ENCODE measurements around the gene COL6A3. TPM values are rescaled to one million over a fixed set of nuclear protein-coding genes. Genes with fewer than 3 reads are reported as not detected.
A peak's percentile ranks its signal among the peaks of the same experiment; 100 is the strongest.
"Not testable (repeated sequence)": the region's sequence is repeated elsewhere in the genome, so short reads cannot be mapped to it uniquely, and the experiment has no call there.

The COL6A3 gene
- total RNA-seq, 6 experiments from 2014 or later: 4.5 to 21.1 (median 8.8) TPM

DNA sequence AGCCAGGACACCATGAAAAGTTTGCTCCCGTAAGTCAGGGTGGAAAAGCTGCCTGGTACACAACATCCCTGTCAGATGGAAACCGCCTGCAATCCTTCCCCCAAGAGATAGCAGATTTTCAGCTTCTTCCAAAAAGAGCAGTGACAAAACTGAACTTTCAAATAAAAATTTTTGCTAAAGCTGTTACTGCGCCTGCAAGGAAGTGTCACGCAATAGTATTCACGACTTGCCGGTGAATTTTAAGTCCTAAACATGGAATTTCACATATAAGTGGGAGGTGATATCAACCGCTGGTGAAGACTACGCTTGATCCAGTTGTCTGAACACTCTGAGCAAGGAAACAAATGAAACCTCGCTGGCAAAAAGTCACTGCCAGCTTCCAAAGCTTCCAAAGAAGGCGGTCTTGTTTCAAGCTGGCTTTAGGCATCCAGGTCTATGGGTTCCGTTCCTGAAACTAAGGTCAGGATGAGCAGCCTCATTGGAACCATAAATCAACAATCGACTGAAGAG, 2.8 kb downstream of the COL6A3 start:
- TF ChIP-seq, protein P1, sequence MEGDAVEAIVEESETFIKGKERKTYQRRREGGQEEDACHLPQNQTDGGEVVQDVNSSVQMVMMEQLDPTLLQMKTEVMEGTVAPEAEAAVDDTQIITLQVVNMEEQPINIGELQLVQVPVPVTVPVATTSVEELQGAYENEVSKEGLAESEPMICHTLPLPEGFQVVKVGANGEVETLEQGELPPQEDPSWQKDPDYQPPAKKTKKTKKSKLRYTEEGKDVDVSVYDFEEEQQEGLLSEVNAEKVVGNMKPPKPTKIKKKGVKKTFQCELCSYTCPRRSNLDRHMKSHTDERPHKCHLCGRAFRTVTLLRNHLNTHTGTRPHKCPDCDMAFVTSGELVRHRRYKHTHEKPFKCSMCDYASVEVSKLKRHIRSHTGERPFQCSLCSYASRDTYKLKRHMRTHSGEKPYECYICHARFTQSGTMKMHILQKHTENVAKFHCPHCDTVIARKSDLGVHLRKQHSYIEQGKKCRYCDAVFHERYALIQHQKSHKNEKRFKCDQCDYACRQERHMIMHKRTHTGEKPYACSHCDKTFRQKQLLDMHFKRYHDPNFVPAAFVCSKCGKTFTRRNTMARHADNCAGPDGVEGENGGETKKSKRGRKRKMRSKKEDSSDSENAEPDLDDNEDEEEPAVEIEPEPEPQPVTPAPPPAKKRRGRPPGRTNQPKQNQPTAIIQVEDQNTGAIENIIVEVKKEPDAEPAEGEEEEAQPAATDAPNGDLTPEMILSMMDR (IDR thresholded peaks at IDR 0.05): no peak
- TF ChIP-seq POLR2A (IDR thresholded peaks at IDR 0.05): no peak
- DNase-seq: no peak
- peak overlapping the region in 1 of 3 donors; percentile 27 for H3K4me3 ChIP-seq
- no peak for ATAC-seq
- H3K4me1 ChIP-seq: no peaks in the 10 kb centered on the region
- H3K9me3 ChIP-seq: no peaks in the 10 kb centered on the region
- intact Hi-C loops (cut with DNase I): loop anchor here (10.0 kb wide), 2 partner anchors 246 to 256 kb away; no protein-coding TSS in a partner anchor
- H3K27me3 ChIP-seq: no peaks in the 10 kb centered on the region
- peak overlapping the region in 1 of 3 donors; percentile 2 for H3K27ac ChIP-seq
- no peaks in the 10 kb centered on the region for H3K36me3 ChIP-seq
- WGBS (ENCODE audit: insufficient coverage, low coverage, low lambda C conversion rate, missing lambda C conversion rate): 47% methylated on average over 10 of the region's 12 CpGs

DNA sequence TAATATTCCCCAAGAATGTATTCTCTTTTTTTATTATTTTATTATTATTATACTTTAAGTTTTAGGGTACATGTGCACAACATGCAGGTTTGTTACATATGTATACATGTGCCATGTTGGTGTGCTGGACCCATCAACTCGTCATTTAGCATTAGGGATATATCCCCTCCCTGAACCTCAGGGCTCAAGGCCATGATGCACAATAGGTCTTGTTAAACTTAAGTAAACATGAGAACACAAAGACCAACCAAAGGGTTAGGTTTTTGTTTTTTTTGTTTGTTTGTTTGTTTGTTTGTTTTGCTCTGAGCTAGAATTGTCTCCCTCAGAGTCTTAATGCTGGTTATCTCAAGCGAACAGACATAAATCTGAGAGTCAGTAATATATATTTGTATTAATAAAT, 4.7 kb downstream of the COL6A3 start:
- WGBS (ENCODE audit: insufficient coverage, low coverage, low lambda C conversion rate, missing lambda C conversion rate): 67% methylated on average over 2 of the region's 2 CpGs

DNA sequence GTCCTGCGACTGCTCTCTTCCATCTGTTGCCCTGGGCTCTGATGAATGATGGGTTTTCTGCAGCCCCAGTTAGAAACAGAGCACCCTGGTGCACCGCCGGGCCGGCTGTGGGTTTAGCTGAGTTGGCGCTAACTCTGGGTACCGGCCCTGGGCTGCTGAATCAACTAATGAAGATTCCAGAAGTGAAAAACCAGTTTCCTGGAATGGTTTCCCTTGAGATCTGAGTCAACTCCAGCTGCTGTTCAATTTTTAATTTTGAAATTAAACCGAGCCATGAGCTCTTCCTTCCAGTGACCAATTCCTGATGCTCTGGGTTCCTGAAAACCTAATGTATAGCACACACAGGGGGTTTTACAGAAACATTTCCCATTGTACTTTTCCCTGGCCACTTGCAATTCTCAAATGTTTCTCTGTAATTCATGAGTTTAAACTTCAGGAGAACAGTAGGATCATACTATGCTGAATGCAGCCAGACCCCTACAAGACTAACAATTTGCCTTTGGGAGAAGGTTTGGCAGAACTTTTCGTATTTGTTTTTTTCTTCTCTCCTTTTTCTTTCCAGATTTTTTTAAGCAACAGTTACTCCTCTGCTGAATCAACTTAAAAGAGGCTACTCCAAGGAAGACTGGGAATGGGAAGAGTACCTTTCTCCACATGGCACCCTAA, 5.5 kb downstream of the COL6A3 start:
- H3K4me3 ChIP-seq: no peak overlapping the region
- WGBS (ENCODE audit: insufficient coverage, low coverage, low lambda C conversion rate, missing lambda C conversion rate): 38% methylated on average over 7 of the region's 8 CpGs
- H3K27ac ChIP-seq: no peak overlapping the region

More for the DNA sequence above, 4.7 kb downstream of the COL6A3 start:
- DNase-seq; H3K27me3 ChIP-seq; H3K36me3 ChIP-seq; H3K4me1 ChIP-seq; H3K4me3 ChIP-seq; intact Hi-C loops (cut with DNase I); H3K9me3 ChIP-seq; H3K27ac ChIP-seq; ATAC-seq: not testable (repeated sequence)

DNA sequence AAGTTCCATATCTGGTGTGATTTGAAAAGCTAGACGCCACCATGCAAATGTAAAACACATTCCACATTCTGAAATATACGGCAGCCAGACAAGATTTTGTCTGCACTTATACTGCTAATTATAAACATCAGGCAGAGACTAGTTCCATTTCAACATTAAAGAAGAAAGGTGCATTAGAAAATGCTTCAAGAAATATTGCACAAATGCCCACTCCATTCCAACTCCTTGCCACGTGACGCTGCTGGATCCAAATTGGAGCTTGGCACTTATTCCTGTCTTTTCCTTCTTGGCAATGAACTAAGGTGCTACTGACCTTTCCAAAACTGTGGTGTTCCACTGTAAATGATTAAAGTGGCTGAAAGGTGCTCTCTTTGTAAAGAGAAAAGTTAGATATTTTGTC, 6.3 kb downstream of the COL6A3 start:
- no peaks in the 10 kb centered on the region for H3K27me3 ChIP-seq
- H3K4me1 ChIP-seq: no peaks in the 10 kb centered on the region
- WGBS (ENCODE audit: insufficient coverage, low coverage, low lambda C conversion rate, missing lambda C conversion rate): 75% methylated on average over 4 of the region's 4 CpGs
- ATAC-seq: no peak
- H3K9me3 ChIP-seq: no peaks in the 10 kb centered on the region
- no peak for DNase-seq
- no peak overlapping the region for H3K4me3 ChIP-seq
- intact Hi-C loops (cut with DNase I): no loop called here
- H3K36me3 ChIP-seq: no peaks in the 10 kb centered on the region
- TF ChIP-seq, protein P1 (IDR thresholded peaks at IDR 0.05): no peak
- no peak for TF ChIP-seq POLR2A (IDR thresholded peaks at IDR 0.05)
- H3K27ac ChIP-seq: no peak overlapping the region

More for the DNA sequence above, 5.5 kb downstream of the COL6A3 start:
- Histone ChIP-seq H3K27me3 (no peaks in the 10 kb centered on the region), H3K36me3 (no peaks in the 10 kb centered on the region), H3K4me1 (no peaks in the 10 kb centered on the region), H3K9me3 (no peaks in the 10 kb centered on the region)
- no peak for DNase-seq
- ATAC-seq: no peak
- no peak for TF ChIP-seq POLR2A (IDR thresholded peaks at IDR 0.05)
- TF ChIP-seq, protein P1 (IDR thresholded peaks at IDR 0.05): no peak
- intact Hi-C loops (cut with DNase I): no loop called here

DNA sequence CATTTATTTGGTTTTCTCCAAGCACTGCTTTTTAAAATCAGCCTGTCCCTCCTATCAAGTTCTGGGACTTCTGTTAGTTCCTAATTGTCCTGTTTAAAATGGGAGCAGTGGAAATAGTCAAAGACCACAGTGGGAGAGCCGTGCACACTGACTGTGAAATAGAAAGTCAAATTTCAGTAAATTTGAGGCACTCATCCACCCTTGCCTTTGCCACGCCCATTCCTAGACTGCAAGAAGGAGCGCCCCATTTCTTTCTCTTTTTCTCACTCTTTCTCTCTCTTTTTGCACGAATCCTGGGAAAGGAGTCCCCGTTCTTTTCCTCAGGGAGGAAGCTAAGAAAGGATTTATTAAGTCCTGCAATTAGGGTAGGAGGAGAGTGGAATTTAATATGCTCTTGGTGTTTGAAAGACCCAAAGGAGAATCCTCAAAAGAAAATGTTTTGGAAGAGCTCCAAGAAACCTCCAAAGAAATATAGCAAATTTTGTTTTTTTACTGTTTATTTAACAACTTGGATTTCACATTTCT, 7.5 kb downstream of the COL6A3 start:
- H3K27ac ChIP-seq: no peak overlapping the region
- no peak overlapping the region for H3K4me3 ChIP-seq
- DNase-seq (no peak), ATAC-seq (no peak)
- whole genome bisulfite sequencing (ENCODE audit: insufficient coverage, low coverage, low lambda C conversion rate, missing lambda C conversion rate): 67% methylated on average over 5 of the region's 5 CpGs
- no peaks in the 10 kb centered on the region for H3K4me1 ChIP-seq
- no peaks in the 10 kb centered on the region for H3K36me3 ChIP-seq
- no peaks in the 10 kb centered on the region for H3K9me3 ChIP-seq
- intact Hi-C loops (cut with DNase I): no loop called here
- no peaks in the 10 kb centered on the region for H3K27me3 ChIP-seq
- TF ChIP-seq, protein P1 (IDR thresholded peaks at IDR 0.05): no peak
- no peak for TF ChIP-seq POLR2A (IDR thresholded peaks at IDR 0.05)

Measured in right lobe of liver (tissue), 6 donors.